Hematopoietic multipotent progenitor cell (in vitro differentiated cells): ENCODE results near the gene MTCL3. TPM values are rescaled to one million over a fixed set of nuclear protein-coding genes. Genes with fewer than 3 reads are reported as not detected.
A peak's percentile ranks its signal among the peaks of the same experiment; 100 is the strongest.
"Not testable (repeated sequence)": the region's sequence is repeated elsewhere in the genome, so short reads cannot be mapped to it uniquely, and the experiment has no call there.

Experiments used
- DNase-seq, 3 donors: peaks; one replicate each; pipeline ENCODE4 v3.0.0-alpha.2; 2011 to 2015; ENCODE audit warnings: low read depth in 2 of 3, low spot score in 2 of 3
- small RNA-seq: library from RNA; depleted of rRNA; stranded (forward); fragments of <200 nt; gene quantifications from one replicate; pipeline ENCODE3, GENCODE V24; 2012
- total RNA-seq: library from RNA; depleted of rRNA; stranded (reverse); fragments of >200 nt; gene quantifications from one replicate; pipeline ENCODE4 v1.2.3, GENCODE V29; 2012

MTCL3 gene

GRCh38 chr6:127439718-127440117 lies 79.4 kb downstream of the MTCL3 start:
- no peak for DNase-seq

GRCh38 chr6:127436578-127437110 lies 82.5 kb downstream of the MTCL3 start:
- DNase-seq = no peak

- DNase-seq = no peak
These were observed 83.4 kb downstream of the MTCL3 start for GRCh38 chr6:127435626-127436220.

GRCh38 chr6:127434651-127435050 lies 84.5 kb downstream of the MTCL3 start:
- DNase-seq = no peak

- not testable (repeated sequence) for DNase-seq
These were observed 90.6 kb downstream of the MTCL3 start for GRCh38 chr6:127428562-127428961.

- peak in 1 of 3 donors; percentile 12 for DNase-seq
These were observed 95.2 kb downstream of the MTCL3 start for GRCh38 chr6:127423921-127424320.

Small RNA genes within 50 kb of the gene (small RNA-seq; reads per million reads assigned to genes)
- not detected for gene KIAA0408

Other genes starting within 250 kb of the MTCL3 start
- 11.6 TPM for gene ECHDC1, start 175.7 kb downstream of the MTCL3 start, total RNA-seq
- gene KIAA0408, start 59.9 kb downstream of the MTCL3 start, total RNA-seq = under 0.01 TPM
- gene C6orf58, start 57.8 kb upstream of the MTCL3 start, total RNA-seq = not detected